GM12878 (cell line): ENCODE measurements around the gene PCDHA1.

Source experiments
- CHD2 ChIP-seq: IDR thresholded peaks from 2 replicates; pipeline ENCODE4 v1.6.1; 2011; ENCODE audit warnings: low read depth, low read length, improper control_type of control experiment, borderline replicate concordance
- HCFC1 ChIP-seq: fragments of 150-350 bp; IDR thresholded peaks from 2 replicates; pipeline ENCODE4 v1.6.1; 2014; ENCODE audit warnings: low read length
- NR2C1 ChIP-seq: fragments of 450-650 bp; IDR thresholded peaks from 2 replicates; pipeline ENCODE4 v1.6.1; 2017; ENCODE audit warnings: antibody characterized with exemption, mild to moderate bottlenecking, moderate library complexity
- NR2C2 ChIP-seq: IDR thresholded peaks from 2 replicates; pipeline ENCODE4 v1.6.1; 2011; ENCODE audit warnings: borderline replicate concordance, low read depth; ENCODE audit not compliant: control insufficient read depth, insufficient read length
- NR2F1 ChIP-seq: fragments of 450-650 bp; conservative IDR thresholded peaks from 2 replicates; pipeline ENCODE4 v1.6.1; 2017; ENCODE audit warnings: mild to moderate bottlenecking
- POLR2A ChIP-seq: IDR thresholded peaks from 2 replicates; pipeline ENCODE4 v1.6.1; 2011; ENCODE audit warnings: low read depth, mild to moderate bottlenecking, low read length
- POLR2AphosphoS5 ChIP-seq: IDR thresholded peaks from 2 replicates; pipeline ENCODE4 v1.6.1; 2011; ENCODE audit warnings: mild to moderate bottlenecking, low read length, inconsistent platforms
- SRF ChIP-seq, 2 experiments: IDR thresholded peaks; 2 replicates each; pipeline ENCODE4 v1.6.1; 2011; ENCODE audit warnings: low read depth in 2 of 2, low read length in 2 of 2, mild to moderate bottlenecking in 1 of 2, moderate library complexity in 1 of 2
- TF ChIP-seq, protein P1 (sequence below), 3 experiments: IDR thresholded peaks in 2 of 3; conservative IDR thresholded peaks in 1 of 3; 2 replicates each; pipeline ENCODE4 v1.5.1; 2011; ENCODE audit warnings: low read depth in 3 of 3, low read length in 3 of 3, mild to moderate bottlenecking in 3 of 3, control low read depth in 2 of 3, moderate library complexity in 2 of 3, inconsistent platforms in 1 of 3, mixed read lengths in 1 of 3; ENCODE audit not compliant: control insufficient read depth in 2 of 3, insufficient read depth in 1 of 3; ENCODE audit errors: extremely low read depth in 1 of 3
- TF ChIP-seq, protein P2 (sequence below): fragments of 450-650 bp; IDR thresholded peaks from 2 replicates; pipeline ENCODE4 v1.6.1; 2017; ENCODE audit warnings: mild to moderate bottlenecking
- TF ChIP-seq, protein P3 (sequence below): IDR thresholded peaks from 2 replicates; pipeline ENCODE4 v1.6.1; 2012; ENCODE audit warnings: mild to moderate bottlenecking, low read depth, low read length
- TF ChIP-seq, protein P4 (sequence below): IDR thresholded peaks from 2 replicates; pipeline ENCODE4 v1.6.1; 2011; ENCODE audit warnings: low read depth, low read length, improper control_type of control experiment, borderline replicate concordance
- TF ChIP-seq, protein P5 (sequence below): IDR thresholded peaks from 2 replicates; pipeline ENCODE4 v1.6.1; 2011; ENCODE audit warnings: borderline replicate concordance, low read depth, mild to moderate bottlenecking, moderate library complexity, mixed read lengths, low read length; ENCODE audit not compliant: insufficient read depth; ENCODE audit errors: extremely low read length

DNA sequence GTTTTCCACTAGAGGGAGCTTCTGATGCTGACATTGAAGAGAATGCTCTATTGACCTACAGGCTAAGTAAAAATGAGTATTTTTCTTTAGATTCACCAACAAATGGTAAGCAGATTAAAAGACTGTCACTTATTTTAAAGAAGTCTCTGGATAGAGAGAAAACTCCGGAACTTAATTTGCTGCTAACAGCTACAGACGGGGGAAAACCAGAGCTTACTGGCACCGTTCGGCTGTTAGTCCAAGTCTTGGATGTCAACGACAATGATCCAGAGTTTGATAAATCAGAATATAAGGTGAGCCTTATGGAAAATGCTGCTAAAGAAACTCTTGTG is 83.6 kb downstream of the PCDHA1 start:
- TF ChIP-seq, protein P1, sequence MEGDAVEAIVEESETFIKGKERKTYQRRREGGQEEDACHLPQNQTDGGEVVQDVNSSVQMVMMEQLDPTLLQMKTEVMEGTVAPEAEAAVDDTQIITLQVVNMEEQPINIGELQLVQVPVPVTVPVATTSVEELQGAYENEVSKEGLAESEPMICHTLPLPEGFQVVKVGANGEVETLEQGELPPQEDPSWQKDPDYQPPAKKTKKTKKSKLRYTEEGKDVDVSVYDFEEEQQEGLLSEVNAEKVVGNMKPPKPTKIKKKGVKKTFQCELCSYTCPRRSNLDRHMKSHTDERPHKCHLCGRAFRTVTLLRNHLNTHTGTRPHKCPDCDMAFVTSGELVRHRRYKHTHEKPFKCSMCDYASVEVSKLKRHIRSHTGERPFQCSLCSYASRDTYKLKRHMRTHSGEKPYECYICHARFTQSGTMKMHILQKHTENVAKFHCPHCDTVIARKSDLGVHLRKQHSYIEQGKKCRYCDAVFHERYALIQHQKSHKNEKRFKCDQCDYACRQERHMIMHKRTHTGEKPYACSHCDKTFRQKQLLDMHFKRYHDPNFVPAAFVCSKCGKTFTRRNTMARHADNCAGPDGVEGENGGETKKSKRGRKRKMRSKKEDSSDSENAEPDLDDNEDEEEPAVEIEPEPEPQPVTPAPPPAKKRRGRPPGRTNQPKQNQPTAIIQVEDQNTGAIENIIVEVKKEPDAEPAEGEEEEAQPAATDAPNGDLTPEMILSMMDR (IDR thresholded peaks at IDR 0.05 in 2 of 3, conservative IDR thresholded peaks at IDR 0.05 in 1 of 3; ENCODE audit: control insufficient read depth in 2 of 3, extremely low read depth in 1 of 3, insufficient read depth in 1 of 3, low read depth in 3 of 3, low read length in 3 of 3) = no peak; a peak in 1 of 6 replicates
- TF ChIP-seq, protein P2, sequence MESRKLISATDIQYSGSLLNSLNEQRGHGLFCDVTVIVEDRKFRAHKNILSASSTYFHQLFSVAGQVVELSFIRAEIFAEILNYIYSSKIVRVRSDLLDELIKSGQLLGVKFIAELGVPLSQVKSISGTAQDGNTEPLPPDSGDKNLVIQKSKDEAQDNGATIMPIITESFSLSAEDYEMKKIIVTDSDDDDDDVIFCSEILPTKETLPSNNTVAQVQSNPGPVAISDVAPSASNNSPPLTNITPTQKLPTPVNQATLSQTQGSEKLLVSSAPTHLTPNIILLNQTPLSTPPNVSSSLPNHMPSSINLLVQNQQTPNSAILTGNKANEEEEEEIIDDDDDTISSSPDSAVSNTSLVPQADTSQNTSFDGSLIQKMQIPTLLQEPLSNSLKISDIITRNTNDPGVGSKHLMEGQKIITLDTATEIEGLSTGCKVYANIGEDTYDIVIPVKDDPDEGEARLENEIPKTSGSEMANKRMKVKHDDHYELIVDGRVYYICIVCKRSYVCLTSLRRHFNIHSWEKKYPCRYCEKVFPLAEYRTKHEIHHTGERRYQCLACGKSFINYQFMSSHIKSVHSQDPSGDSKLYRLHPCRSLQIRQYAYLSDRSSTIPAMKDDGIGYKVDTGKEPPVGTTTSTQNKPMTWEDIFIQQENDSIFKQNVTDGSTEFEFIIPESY = no peak
- TF ChIP-seq POLR2AphosphoS5 = no peak
- TF ChIP-seq POLR2A = no peak
- TF ChIP-seq, protein P3, sequence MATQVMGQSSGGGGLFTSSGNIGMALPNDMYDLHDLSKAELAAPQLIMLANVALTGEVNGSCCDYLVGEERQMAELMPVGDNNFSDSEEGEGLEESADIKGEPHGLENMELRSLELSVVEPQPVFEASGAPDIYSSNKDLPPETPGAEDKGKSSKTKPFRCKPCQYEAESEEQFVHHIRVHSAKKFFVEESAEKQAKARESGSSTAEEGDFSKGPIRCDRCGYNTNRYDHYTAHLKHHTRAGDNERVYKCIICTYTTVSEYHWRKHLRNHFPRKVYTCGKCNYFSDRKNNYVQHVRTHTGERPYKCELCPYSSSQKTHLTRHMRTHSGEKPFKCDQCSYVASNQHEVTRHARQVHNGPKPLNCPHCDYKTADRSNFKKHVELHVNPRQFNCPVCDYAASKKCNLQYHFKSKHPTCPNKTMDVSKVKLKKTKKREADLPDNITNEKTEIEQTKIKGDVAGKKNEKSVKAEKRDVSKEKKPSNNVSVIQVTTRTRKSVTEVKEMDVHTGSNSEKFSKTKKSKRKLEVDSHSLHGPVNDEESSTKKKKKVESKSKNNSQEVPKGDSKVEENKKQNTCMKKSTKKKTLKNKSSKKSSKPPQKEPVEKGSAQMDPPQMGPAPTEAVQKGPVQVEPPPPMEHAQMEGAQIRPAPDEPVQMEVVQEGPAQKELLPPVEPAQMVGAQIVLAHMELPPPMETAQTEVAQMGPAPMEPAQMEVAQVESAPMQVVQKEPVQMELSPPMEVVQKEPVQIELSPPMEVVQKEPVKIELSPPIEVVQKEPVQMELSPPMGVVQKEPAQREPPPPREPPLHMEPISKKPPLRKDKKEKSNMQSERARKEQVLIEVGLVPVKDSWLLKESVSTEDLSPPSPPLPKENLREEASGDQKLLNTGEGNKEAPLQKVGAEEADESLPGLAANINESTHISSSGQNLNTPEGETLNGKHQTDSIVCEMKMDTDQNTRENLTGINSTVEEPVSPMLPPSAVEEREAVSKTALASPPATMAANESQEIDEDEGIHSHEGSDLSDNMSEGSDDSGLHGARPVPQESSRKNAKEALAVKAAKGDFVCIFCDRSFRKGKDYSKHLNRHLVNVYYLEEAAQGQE = no peak
- no peak for TF ChIP-seq NR2F1
- TF ChIP-seq NR2C2 = no peak
- TF ChIP-seq CHD2 = no peak
- TF ChIP-seq, protein P4, sequence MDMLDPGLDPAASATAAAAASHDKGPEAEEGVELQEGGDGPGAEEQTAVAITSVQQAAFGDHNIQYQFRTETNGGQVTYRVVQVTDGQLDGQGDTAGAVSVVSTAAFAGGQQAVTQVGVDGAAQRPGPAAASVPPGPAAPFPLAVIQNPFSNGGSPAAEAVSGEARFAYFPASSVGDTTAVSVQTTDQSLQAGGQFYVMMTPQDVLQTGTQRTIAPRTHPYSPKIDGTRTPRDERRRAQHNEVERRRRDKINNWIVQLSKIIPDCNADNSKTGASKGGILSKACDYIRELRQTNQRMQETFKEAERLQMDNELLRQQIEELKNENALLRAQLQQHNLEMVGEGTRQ = no peak
- no peak for TF ChIP-seq HCFC1
- TF ChIP-seq, protein P5, sequence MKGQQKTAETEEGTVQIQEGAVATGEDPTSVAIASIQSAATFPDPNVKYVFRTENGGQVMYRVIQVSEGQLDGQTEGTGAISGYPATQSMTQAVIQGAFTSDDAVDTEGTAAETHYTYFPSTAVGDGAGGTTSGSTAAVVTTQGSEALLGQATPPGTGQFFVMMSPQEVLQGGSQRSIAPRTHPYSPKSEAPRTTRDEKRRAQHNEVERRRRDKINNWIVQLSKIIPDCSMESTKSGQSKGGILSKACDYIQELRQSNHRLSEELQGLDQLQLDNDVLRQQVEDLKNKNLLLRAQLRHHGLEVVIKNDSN = no peak
- TF ChIP-seq SRF (IDR thresholded peaks at IDR 0.05; ENCODE audit: low read depth in 2 of 2, low read length in 2 of 2) = no peak
- TF ChIP-seq NR2C1 = no peak
